Activated CD4-positive, alpha-beta T cell treated with anti-CD3 and anti-CD28 coated beads for 24 hours (primary cell): ENCODE results near the gene FRMD4A.

Experiments
- DNase-seq, 2 donors: peaks; one replicate each; pipeline ENCODE4 v3.0.0-alpha.2; 2020; ENCODE audit warnings: low read depth in 2 of 2

FRMD4A gene

GRCh38 chr10:13758312-13758711 is 572.4 kb downstream of the FRMD4A start:
- DNase-seq = no peak

- no peak for DNase-seq
Measured at GRCh38 chr10:13754277-13754676, 576.4 kb downstream of the FRMD4A start.

GRCh38 chr10:13751191-13751764 is 579.4 kb downstream of the FRMD4A start:
- no peak for DNase-seq

GRCh38 chr10:13750299-13751190 is 580.2 kb downstream of the FRMD4A start:
- no peak for DNase-seq

- no peak for DNase-seq
Measured at GRCh38 chr10:13745271-13745670, 585.5 kb downstream of the FRMD4A start.

DNA sequence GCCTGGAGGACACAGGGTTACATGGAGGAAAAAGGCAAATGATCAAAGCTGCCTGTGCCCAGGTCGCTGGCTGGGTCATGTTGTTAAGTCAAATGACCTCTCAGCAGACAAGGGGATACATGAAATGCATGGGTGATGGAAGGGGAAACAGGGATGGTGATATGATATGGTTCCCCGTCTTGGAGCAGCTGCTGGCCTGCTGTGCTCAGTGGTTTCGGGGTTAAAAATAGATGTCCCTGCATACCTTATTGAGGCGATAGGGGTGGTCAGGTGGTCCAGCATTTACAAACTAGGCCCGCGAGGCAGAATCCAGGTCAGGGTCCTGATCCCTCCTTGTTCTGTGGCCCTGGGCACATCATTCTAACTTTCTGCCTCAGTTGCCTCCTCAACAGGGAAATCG is 586.8 kb downstream of the FRMD4A start:
- DNase-seq = no peak

GRCh38 chr10:13743101-13743693 is 587.5 kb downstream of the FRMD4A start:
- no peak for DNase-seq

GRCh38 chr10:13741438-13741837 is 589.3 kb downstream of the FRMD4A start:
- DNase-seq = no peak

- no peak for DNase-seq
Measured at GRCh38 chr10:13740461-13740860, 590.3 kb downstream of the FRMD4A start.

- DNase-seq = no peak
Measured at GRCh38 chr10:13739183-13739582, 591.5 kb downstream of the FRMD4A start.

DNA sequence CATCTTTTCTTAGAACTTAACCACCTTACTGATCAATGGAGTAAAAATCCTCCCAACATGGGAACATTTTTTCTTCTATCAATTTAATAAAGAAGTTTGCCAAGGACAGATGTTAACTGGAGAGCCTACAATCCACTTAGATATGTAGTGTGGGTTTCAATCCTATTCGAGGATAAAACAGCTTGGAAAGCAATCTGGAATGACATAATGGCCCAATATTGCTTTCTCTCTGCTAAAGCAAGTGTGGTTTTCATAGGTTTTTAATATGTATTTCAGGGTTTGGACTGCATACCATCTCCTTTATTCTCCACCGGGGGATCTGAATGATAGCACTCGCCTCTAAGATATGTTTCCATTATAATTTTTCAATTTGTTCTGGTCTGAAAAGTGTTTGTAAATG is 594.2 kb downstream of the FRMD4A start:
- no peak for DNase-seq

DNA sequence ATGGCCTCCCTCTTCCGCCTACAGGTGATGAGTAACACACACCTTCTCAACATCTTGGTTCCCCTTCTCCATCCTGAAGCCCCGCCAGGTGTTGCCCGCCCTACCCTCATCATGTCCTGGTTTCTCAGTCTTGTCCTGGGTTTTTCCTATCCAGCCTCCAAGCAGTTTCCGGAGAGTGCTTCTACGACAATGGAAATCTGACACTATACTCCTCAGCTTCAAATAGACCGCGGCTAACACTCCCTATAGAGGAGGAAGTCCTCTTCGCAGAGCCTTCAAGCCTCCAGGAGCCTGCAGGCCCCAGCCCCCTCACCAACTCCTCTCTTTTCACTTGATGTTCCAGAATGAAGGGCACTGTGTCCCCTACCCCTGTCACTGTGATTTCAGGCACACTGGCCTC is 596.6 kb downstream of the FRMD4A start:
- no peak for DNase-seq

DNA sequence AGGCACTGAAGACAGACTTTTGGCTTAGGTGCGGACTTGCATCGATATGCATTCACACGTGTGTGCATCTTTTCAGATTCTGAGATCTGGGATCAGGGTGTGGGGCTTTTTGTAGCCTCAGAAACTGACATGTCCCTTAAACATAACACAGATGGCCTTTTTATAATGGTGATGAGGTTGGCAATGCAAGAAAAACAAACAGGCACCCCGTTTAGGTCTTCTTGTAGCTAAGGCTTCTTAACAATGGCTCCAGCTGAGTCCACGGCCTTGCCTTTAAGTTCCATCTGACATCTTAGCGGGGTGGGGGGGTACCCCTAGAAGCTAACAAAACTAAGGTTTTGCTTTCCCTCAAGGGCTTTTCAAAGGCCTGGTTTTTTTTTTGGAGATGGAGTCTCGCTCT is 597.7 kb downstream of the FRMD4A start:
- DNase-seq = no peak

DNA sequence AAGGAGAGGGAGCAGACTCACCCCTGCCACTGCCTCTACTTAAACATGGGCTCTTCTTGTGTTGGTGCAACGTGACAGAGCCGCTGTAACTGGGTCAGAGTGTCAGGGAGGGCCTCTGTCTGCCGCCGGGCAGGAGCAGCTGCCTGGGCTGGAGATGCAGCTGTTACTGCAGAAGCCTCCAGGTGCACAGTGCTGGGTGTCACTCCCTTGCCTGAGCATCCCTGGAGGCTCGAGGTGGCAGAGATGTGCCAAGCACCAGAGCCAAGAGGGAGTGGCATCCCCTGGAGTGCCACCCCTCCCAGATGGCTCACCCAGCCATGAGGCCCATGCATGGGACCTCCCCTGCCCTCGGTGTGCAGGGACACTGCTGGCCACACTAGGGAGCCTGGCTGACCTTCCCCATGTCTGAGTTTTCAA is 598.3 kb downstream of the FRMD4A start:
- no peak for DNase-seq

GRCh38 chr10:13731799-13732198 is 598.9 kb downstream of the FRMD4A start:
- DNase-seq = no peak

- DNase-seq = no peak
Measured at GRCh38 chr10:13730956-13731355, 599.8 kb downstream of the FRMD4A start.

GRCh38 chr10:13730306-13730652 is 600.4 kb downstream of the FRMD4A start:
- DNase-seq = no peak

- DNase-seq = no peak
Measured at GRCh38 chr10:13729586-13730305, 601.0 kb downstream of the FRMD4A start.

DNA sequence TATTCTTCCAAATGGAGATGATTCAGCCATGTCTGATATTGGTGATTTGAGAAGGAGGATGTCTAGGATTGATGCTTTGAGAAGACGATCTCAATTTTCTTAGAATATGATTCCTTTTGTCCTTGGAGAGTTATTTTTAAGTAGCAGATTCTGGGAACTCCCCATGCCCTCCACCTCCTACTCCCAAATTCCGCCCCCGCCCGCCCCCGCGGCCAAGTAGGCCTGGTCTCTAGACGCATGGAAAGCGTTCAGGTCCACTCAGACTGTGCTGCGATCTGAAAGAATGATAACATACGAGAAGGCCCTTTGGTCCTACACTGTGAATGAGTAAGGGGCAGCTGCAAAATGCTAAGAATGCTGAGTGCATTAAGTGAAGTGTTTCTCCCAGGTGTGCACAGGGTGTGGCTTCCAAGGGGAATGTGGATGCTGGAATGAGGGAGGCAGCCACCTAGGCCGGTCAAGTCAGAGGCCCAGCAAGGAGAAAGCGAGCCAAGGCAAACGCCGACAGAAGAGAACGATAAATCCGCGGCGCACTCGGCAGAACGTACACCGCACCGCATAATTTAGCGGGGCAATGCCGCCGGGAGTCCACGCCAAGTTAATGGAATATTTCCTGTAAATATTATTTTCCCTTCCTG is 601.7 kb downstream of the FRMD4A start:
- DNase-seq = no peak

- DNase-seq = no peak
Measured at GRCh38 chr10:13725594-13725993, 605.1 kb downstream of the FRMD4A start.

GRCh38 chr10:13724484-13724883 is 606.2 kb downstream of the FRMD4A start:
- no peak for DNase-seq
